ENCODE measurements around the gene TULP4. TPM values are rescaled to one million over a fixed set of nuclear protein-coding genes. Genes with fewer than 3 reads are reported as not detected.
A peak's percentile ranks its signal among the peaks of the same experiment; 100 is the strongest.

TULP4 gene
- total RNA-seq, 2 donors from 2014 or later, result 20.5 to 27.4 TPM

DNA sequence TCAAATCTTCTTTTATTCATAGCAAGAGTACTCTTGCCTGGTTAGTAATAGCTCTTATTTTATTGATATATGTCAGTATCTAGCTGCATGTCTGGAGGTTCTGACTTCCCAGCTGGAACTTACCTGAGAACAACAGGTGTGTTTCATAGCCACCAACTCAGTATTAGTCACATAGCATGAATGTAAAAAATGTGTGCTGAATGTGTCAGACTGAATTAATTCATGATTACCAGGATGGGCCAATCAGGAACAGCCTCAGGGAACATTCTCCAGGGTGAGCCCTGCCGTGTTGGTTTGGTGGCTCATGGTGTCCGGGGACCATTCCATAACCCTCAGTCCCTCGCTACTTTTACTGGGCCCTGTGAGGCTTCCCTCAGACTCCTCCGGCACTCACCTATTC is 99.7 kb downstream of the TULP4 start:
- no peak for DNase-seq (ENCODE audit: low spot score in 2 of 2)
- ATAC-seq, result no peak
- H3K9me3 Mint-ChIP-seq, result no peaks in the 10 kb centered on the region
- H3K36me3 Mint-ChIP-seq, result peaks cover 5 to 6% of the 10 kb centered on the region in 2 donors
- H3K27ac Mint-ChIP-seq, result no peak overlapping the region

DNA sequence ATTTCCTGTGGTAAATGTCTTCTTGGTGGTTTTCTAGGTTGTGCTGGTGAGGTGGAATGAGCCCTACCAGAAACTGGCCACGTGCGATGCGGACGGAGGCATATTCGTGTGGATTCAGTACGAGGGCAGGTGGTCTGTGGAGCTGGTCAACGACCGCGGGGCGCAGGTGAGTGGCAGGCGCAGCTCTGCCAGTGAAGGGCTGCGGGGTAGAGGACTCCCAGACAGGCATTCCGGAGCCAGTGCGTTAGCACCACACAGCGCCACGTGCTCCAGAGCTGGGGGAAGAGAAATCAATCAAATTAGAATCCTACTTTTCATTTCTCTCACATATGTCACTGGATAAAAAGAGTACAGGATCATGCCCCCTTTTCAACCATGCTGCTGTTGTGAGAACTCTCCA is 100.8 kb downstream of the TULP4 start:
- Mint-ChIP-seq H3K27ac (peak overlapping the region; percentile 9 to 85), H3K9me3 (no peaks in the 10 kb centered on the region)
- ATAC-seq, result no peak

DNA sequence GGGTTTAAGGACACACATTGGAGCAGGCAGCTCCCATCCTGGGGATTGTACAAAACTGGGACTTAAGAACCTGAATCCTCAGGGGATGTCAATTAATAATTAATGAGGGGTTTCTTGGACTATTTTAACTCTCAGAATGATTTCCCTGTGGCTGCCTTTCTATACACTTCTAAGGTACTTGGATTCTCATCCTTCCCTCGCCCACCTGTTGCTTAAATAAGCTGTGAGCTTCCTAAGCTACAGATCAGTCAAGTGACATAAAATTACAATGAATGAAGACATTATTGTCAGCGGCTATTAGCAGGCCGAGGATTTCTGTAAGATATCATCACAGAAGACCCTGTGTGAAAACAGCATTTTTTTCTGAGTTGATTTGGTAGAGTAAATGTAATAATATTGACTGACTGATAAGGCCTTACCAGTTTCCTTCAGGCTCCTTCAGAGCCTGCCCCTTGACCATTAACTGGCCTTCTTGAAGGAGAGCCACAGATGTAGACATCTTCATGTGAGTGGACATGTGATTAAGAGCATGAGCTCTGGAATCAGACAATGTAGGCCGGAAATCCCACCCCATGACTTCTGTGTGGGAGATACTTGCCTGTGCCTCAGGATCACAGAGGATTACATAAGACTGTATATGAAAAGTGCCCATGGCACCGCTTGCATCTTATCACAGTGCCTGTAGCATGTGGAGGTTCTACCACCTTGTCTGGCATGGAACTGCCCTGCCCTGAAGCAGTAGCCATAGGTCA is 101.7 kb downstream of the TULP4 start:
- no peak for ATAC-seq
- DNase-seq (ENCODE audit: low spot score in 2 of 2), result no peak
- peaks cover 0 to under 1% of the 10 kb centered on the region in 2 donors for H3K9me3 Mint-ChIP-seq
- H3K36me3 Mint-ChIP-seq, result peaks cover 5 to 15% of the 10 kb centered on the region in 2 donors
- H3K27ac Mint-ChIP-seq, result peak overlapping the region; percentile 9 to 39

More for the DNA sequence above, 100.8 kb downstream of the TULP4 start:
- peaks cover 5 to 15% of the 10 kb centered on the region in 2 donors for H3K36me3 Mint-ChIP-seq
- no peak for DNase-seq (ENCODE audit: low spot score in 2 of 2)

DNA sequence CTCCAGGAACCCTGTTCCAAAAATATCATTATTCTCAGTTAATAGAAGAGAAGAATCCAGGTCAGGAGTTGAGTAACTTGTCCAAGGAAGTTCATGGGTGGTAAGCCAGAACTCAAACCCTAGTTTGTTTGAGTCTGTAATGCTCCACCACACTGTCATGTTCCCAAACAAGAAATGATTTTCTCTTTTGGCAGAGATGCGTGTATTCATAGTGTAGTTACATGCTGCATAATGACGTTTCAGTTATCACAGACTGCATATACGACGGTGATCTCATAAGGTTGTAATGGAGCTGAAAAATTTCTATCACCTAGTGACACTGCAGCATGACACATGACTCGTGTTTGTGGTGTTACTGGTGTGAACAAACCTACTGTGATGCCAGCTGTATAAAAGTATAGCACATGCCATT is 102.6 kb downstream of the TULP4 start:
- Mint-ChIP-seq H3K27ac (no peak overlapping the region), H3K36me3 (peaks cover 5 to 15% of the 10 kb centered on the region in 2 donors), H3K9me3 (peaks cover 0 to 7% of the 10 kb centered on the region in 2 donors)
- no peak for DNase-seq (ENCODE audit: low spot score in 2 of 2)
- ATAC-seq, result peak in 1 of 2 donors; percentile 33

DNA sequence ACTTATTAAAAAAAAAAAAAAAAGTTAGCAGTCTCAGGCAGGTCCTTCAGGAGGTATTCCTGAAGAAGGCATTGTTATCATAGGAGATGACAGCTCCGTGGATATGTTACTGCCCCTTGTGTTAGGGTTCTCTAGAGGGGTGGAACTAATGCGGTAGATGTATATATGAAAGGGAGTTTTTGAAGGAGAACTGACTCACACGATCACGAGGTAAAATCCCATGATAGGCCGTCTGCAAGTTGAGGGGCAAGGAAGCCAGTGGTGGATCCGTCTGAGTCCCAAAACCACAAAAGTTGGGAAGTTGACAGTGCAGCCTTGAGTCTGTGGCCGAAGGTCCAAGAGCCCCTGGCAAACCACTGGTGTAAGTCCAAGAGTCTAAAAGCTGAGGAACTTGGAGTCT is 103.4 kb downstream of the TULP4 start:
- Mint-ChIP-seq H3K27ac (no peak overlapping the region), H3K9me3 (peaks cover 0 to 7% of the 10 kb centered on the region in 2 donors), H3K36me3 (peaks cover 5 to 15% of the 10 kb centered on the region in 2 donors)
- ATAC-seq (no peak), DNase-seq (ENCODE audit: low spot score in 2 of 2) (no peak)

DNA sequence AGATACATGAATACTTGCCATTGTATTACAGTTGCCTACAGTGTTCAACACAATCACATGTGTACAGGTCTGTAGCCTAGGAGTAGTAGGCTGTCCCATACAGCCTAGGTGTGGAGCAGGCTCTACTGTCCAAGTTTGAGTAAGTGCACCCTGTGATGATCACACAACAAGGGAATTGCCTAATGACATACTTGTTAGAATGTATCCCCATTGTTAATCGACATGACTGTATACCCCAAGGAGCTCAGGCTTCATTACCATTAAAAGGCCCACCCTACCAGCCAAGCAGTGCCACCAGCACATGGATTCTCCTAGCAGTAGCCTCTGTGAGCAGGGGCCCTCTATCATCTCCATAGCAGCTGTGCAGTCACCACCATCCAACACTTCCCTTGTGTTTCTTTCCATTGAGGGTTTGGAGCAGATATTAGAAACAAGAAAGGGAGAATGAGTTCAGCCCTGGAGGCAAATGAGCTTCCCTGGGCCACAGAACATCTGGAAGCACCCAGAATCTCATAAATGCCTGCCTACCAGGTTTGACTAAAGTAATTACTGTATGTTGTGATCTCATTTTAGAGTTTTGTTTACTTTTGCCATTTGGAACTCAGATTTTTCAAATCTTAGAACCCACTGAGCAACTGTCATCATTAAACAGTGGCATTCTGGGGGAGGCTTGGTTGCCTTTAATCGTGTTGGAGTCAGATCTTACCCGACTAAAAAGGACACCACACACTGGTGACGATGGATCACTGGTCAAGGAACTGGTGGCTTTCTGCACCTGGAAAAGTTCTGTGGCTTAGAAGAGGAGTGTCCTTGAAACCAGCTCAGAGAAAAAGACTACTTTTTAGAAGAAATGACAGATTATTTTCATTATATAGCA is 104.9 kb downstream of the TULP4 start:
- Mint-ChIP-seq H3K9me3 (peaks cover 0 to 7% of the 10 kb centered on the region in 2 donors), H3K27ac (no peak overlapping the region), H3K36me3 (peaks cover 6 to 15% of the 10 kb centered on the region in 2 donors)
- DNase-seq (ENCODE audit: low spot score in 2 of 2) (no peak), ATAC-seq (no peak)

DNA sequence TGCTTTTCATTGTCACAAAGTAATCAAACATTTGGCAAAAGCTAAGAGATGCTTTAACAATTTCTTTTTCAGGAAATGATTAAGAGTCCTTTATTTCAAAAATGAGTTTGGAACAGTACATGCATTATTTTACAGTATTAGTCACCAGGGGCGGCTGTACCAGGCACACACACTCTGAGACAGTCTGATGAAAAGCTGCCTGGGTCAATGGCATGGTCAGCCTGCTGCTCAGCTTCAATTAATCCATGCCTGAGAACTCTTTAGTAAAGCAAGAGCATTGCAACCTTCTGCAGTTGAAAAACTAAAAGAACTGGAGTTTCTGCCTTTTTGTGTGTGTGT is 105.5 kb downstream of the TULP4 start:
- Mint-ChIP-seq H3K27ac (no peak overlapping the region), H3K36me3 (peaks cover 9 to 15% of the 10 kb centered on the region in 2 donors), H3K9me3 (peaks cover 0 to 7% of the 10 kb centered on the region in 2 donors)
- no peak for ATAC-seq
- DNase-seq (ENCODE audit: low spot score in 2 of 2), result no peak

DNA sequence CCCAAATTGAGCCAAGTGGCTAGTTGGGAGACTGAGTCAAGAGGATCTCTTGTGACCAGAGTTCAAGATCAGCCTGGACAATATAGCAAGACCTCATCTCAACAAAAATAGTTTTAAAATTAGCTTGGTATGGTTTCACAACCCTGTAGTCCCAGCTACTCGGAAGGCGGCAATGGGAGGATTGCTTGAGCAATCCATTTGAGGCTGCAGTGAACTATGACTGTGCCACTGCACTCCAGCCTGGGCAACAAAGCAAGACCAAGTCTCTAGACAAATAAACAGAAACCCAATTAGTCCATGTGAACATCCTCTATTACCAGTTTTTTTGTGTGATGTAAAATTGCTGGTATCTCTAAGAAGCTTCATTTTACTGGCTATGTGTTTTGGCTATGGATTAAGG is 106.2 kb downstream of the TULP4 start:
- peaks cover 7 to 13% of the 10 kb centered on the region in 2 donors for H3K36me3 Mint-ChIP-seq
- DNase-seq (ENCODE audit: low spot score in 2 of 2), result no peak
- H3K9me3 Mint-ChIP-seq, result peaks cover 0 to 7% of the 10 kb centered on the region in 2 donors
- no peak overlapping the region for H3K27ac Mint-ChIP-seq
- no peak for ATAC-seq

DNA sequence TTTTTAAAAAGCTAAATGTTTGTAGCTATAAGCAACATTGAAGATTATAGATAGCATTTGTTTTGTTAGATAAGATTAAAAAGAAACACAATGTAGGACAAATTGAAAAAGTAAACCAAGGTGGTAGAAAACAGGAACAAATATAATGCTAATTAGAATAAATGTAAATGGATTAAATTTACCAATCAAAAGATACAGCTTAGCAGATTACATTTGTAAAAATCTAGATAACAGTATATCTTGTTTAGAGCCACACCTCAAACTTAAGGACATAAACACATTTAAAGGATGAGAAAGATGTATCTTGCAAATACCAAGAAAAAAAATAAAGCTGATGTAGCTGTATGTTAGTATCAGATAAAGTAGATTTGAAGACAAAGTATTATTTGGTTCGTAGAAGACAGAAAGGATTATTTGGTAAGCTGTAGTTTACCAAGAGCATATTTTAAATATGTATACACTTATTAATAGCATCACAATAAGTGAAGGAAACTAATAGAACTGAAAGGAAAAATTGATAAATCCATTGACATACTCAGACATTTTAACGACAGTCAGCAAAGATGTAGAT is 107.2 kb downstream of the TULP4 start:
- no peak for DNase-seq (ENCODE audit: low spot score in 2 of 2)
- peaks cover 0 to 7% of the 10 kb centered on the region in 2 donors for H3K9me3 Mint-ChIP-seq
- peaks cover 4 to 10% of the 10 kb centered on the region in 2 donors for H3K36me3 Mint-ChIP-seq
- ATAC-seq, result no peak
- H3K27ac Mint-ChIP-seq, result no peak overlapping the region

DNA sequence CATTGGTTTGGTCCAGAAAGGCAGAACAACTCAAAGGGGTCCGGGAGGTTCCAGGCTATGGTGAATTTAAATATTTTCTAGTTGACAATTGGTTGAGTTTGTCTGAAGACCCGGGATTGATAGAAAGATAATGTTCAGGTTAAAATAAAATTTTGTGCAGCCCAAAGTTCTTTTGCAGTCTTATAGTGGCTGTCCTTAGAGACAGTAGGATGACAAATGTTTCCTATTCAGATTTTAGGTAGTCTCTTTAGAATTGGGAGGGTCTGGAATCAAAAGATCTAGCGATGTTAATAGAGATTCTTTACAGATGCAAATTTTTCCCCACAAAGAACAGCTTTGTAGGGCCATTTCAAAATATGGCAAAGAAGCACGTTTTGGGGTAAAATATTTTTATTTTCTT is 109.1 kb downstream of the TULP4 start:
- no peak overlapping the region for H3K27ac Mint-ChIP-seq

DNA sequence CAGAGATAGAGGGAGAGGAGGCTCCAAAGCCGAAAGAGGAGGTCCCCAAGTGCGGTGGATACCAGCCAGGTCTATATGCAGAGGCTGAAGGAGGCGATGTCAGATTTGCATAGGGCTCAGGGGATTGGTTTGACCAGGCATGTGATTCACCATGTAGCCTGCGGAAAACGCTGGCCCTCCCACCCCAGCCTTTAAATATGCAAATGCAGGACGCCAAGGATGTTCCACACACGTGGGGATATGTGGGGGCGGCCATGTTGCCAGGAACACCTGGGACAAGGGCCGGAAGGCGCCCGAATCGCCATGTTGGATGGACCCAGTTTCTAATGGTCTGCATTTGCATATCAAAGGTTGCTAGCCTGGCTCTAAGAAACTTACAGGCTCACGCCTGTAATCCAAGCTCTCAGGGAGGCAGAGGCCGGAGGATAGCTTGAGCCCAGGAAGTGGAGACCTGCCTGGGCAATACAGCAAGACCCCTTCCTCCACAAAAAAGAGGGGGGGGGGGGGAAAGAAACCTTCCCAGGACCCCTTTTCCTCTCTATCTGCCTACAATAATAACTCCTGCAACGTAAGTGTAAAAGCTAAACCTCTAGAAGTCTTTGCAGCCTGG is 110.5 kb downstream of the TULP4 start:
- DNase-seq (ENCODE audit: low spot score in 2 of 2) (no peak), ATAC-seq (no peak)
- peaks cover 2 to 9% of the 10 kb centered on the region in 2 donors for H3K36me3 Mint-ChIP-seq
- H3K27ac Mint-ChIP-seq, result no peak overlapping the region
- peaks cover 0 to 7% of the 10 kb centered on the region in 2 donors for H3K9me3 Mint-ChIP-seq

More for the DNA sequence above, 109.1 kb downstream of the TULP4 start:
- H3K36me3 Mint-ChIP-seq, result peaks cover 9 to 10% of the 10 kb centered on the region in 2 donors
- H3K9me3 Mint-ChIP-seq, result peaks cover 0 to 7% of the 10 kb centered on the region in 2 donors
- DNase-seq (ENCODE audit: low spot score in 2 of 2) (no peak), ATAC-seq (no peak)

DNA sequence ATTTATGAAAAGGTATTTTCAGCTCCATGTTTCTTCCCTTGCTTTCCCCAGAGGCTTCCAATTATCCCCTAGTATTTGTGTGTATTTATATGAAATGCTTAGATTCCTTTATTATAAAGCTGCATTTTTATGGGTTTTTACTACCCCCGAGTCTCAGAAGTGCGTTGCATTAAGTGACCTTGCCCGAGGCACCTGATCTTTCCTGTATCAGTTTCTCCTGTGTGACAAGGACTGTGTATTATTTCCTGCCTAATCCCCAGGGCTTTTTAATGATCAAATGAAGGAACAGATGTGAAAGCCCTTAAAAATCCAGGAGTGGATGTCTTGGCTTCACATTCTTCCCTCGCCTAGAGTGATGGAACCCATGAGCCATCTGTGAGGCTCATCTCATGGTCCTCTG is 118.8 kb downstream of the TULP4 start:
- no peak overlapping the region for H3K27ac Mint-ChIP-seq
- ATAC-seq, result no peak
- peaks cover 2 to 5% of the 10 kb centered on the region in 2 donors for H3K36me3 Mint-ChIP-seq
- no peak for DNase-seq (ENCODE audit: low spot score in 2 of 2)
- no peaks in the 10 kb centered on the region for H3K9me3 Mint-ChIP-seq

DNA sequence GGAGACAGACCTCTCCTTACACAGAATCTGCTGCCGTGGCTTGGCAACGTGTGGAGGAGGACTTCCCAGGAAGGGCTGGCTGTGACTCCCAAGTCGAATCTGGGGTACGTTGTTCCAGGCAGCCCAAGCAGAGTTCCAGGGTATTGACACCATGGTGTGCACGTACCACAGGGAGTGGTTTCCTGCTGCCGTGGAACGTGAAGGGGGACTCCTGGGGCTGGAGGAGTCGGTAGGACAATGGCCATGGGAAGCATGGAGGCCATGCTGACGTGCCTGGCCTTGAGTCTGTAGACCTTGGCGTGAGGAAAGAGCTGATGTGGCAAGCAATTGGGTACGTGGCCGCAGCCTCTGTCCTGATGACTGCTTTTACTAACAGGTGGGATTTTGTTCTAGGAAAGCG is 119.3 kb downstream of the TULP4 start:
- Mint-ChIP-seq H3K36me3 (peaks cover 0 to 5% of the 10 kb centered on the region in 2 donors), H3K27ac (no peak overlapping the region), H3K9me3 (no peaks in the 10 kb centered on the region)
- DNase-seq (ENCODE audit: low spot score in 2 of 2) (no peak), ATAC-seq (no peak)

DNA sequence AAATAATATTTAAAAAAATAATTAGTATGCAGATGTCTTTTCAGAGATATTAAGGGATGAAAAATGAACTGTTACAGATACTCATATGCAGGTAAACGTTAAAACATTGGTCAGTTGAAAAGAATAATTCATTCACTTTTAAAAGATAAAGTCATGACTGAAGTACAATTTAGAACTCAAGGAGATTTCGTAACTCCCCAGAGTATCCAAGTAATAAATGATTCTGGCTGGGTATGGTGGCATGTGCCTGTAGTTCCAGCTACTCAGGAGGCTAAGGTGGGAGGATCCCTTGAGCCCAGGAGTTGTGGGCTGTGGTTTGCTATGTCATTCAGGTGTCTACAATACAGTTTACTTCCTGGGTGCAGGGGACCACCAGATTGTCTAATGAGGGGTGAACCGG is 125.3 kb downstream of the TULP4 start:
- Mint-ChIP-seq H3K27ac (no peak overlapping the region), H3K36me3 (no peaks in the 10 kb centered on the region), H3K9me3 (no peaks in the 10 kb centered on the region)
- DNase-seq (ENCODE audit: low spot score in 2 of 2) (no peak), ATAC-seq (no peak)

DNA sequence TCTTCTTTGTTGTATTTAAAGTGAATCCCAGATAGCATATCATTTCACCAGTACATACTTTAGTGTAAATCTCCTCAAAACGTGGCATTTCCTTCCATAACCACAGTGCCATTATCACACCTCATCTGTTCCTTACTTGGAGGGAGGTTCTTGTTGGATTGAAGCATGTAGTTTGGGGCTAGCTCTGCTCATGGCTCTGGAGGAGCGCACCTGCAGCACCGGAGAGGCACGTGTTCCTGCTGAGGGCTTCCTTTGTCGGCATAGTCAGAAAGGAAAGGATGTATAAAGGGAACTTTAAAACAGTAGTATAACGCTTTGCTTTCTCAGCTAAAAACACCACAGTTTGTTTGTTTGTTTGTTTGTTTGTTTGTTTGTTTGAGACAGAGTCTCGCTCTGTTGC is 126.0 kb downstream of the TULP4 start:
- DNase-seq (ENCODE audit: low spot score in 2 of 2) (no peak), ATAC-seq (no peak)
- Mint-ChIP-seq H3K36me3 (no peaks in the 10 kb centered on the region), H3K9me3 (no peaks in the 10 kb centered on the region), H3K27ac (no peak overlapping the region)

DNA sequence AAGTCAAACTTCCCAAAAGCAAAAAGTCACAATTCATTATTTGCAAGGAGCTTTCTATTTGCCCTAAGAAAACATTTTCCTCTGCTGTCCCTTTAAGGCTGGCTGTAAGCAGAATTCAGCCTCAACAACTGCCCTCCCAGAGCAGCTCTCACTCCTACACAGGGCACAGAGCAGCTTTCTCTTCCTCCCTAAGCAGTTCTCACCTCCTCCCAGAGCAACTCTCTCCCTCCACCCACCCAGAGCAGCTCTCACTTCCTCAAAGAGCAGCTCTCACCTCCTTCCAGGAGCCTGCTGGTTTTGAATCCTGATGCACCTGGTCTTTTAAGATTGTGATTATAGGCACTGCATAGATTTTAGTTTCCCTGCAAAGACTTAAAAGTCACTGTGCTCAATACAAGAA is 127.0 kb downstream of the TULP4 start:
- Mint-ChIP-seq H3K9me3 (no peaks in the 10 kb centered on the region), H3K36me3 (no peaks in the 10 kb centered on the region), H3K27ac (no peak overlapping the region)
- ATAC-seq (no peak), DNase-seq (ENCODE audit: low spot score in 2 of 2) (no peak)

Data from activated naive CD4-positive, alpha-beta T cell treated with anti-CD3 and anti-CD28 coated beads, Interleukin-2, amount 50 U/mL, for 72 hours (primary cell).